Neuronal stem cell (in vitro differentiated cells): ENCODE data around the gene PGAM4. TPM values are rescaled to one million over a fixed set of nuclear protein-coding genes. Genes with fewer than 3 reads are reported as not detected.

Source experiments
- DNase-seq: peaks from one replicate; pipeline ENCODE4 v3.0.0-alpha.2; 2013; ENCODE audit warnings: low spot score
- H2AFZ ChIP-seq: one replicate; pipeline ENCODE4 v1.6.1; 2013; ENCODE audit warnings: mild to moderate bottlenecking, low read length, inconsistent platforms
- H2AK5ac ChIP-seq: 2 replicates; pipeline ENCODE4 v1.6.1; 2013; ENCODE audit warnings: low read depth, mild to moderate bottlenecking, inconsistent platforms, low read length, moderate library complexity, mixed read lengths
- H2BK120ac ChIP-seq: 2 replicates; pipeline ENCODE4 v1.6.1; 2013; ENCODE audit warnings: low read depth, mild to moderate bottlenecking, inconsistent platforms, low read length, moderate library complexity, mixed read lengths
- H2BK12ac ChIP-seq: one replicate; pipeline ENCODE4 v1.6.1; 2013; ENCODE audit warnings: low read length, inconsistent platforms
- H2BK15ac ChIP-seq: 2 replicates; pipeline ENCODE4 v1.6.1; 2013; ENCODE audit warnings: mild to moderate bottlenecking, low read length, inconsistent platforms, mixed read lengths
- H2BK5ac ChIP-seq: one replicate; pipeline ENCODE4 v1.6.1; 2013; ENCODE audit warnings: inconsistent platforms, mild to moderate bottlenecking, low read length, moderate library complexity
- H3K14ac ChIP-seq: one replicate; pipeline ENCODE4 v1.6.1; 2013; ENCODE audit warnings: low read length, inconsistent platforms
- H3K18ac ChIP-seq: 2 replicates; pipeline ENCODE4 v1.6.1; 2013; ENCODE audit warnings: low read length, inconsistent platforms
- H3K23ac ChIP-seq: 2 replicates; pipeline ENCODE4 v1.6.1; 2013; ENCODE audit warnings: low read depth, mild to moderate bottlenecking, mixed read lengths, low read length, inconsistent platforms; ENCODE audit not compliant: poor library complexity
- H3K27ac ChIP-seq: replicated peaks from 3 replicates; pipeline ENCODE4 v1.5.1; 2013; ENCODE audit warnings: low read length, inconsistent platforms
- H3K27me3 ChIP-seq, 3 experiments: 2 replicates each; pipeline ENCODE4 v1.6.1; 2013; ENCODE audit warnings: low read length in 3 of 3, mild to moderate bottlenecking in 2 of 3, inconsistent platforms in 1 of 3, low read depth in 1 of 3, mixed read lengths in 1 of 3, moderate library complexity in 1 of 3; ENCODE audit not compliant: control insufficient read depth in 3 of 3, insufficient read depth in 3 of 3
- H3K36me3 ChIP-seq, 2 donors: replicated peaks in 1 of 2; 2 replicates each; pipeline ENCODE4 v1.6.1; 2013; ENCODE audit warnings: low read length in 2 of 2; ENCODE audit not compliant: control insufficient read depth in 2 of 2, insufficient read depth in 2 of 2
- H3K4ac ChIP-seq: 2 replicates; pipeline ENCODE4 v1.6.1; 2013; ENCODE audit warnings: inconsistent platforms, mild to moderate bottlenecking, low read length, moderate library complexity
- H3K4me1 ChIP-seq, 2 donors: 1 replicate in 1 of 2; 2 replicates in 1 of 2; pipeline ENCODE4 v1.6.1; 2013; ENCODE audit warnings: low read length in 2 of 2, low read depth in 1 of 2; ENCODE audit not compliant: control insufficient read depth in 2 of 2, insufficient read depth in 1 of 2
- H3K4me2 ChIP-seq: one replicate; pipeline ENCODE4 v1.6.1; 2013; ENCODE audit warnings: mild to moderate bottlenecking, low read length, inconsistent platforms; ENCODE audit not compliant: insufficient read depth, poor library complexity, severe bottlenecking
- H3K4me3 ChIP-seq, 2 donors: 2 replicates each; pipeline ENCODE4 v1.5.1; 2013; ENCODE audit warnings: low read length in 2 of 2, mild to moderate bottlenecking in 2 of 2, inconsistent platforms in 1 of 2, moderate library complexity in 1 of 2
- H3K79me1 ChIP-seq: one replicate; pipeline ENCODE4 v1.6.1; 2013; ENCODE audit warnings: low read depth, mild to moderate bottlenecking, inconsistent platforms, low read length, moderate library complexity
- H3K9ac ChIP-seq: one replicate; pipeline ENCODE4 v1.6.1; 2013; ENCODE audit warnings: mild to moderate bottlenecking, low read depth, low read length, inconsistent platforms; ENCODE audit not compliant: poor library complexity
- H3K9me3 ChIP-seq, 2 donors: replicated peaks in 1 of 2; 2 replicates each; pipeline versions ENCODE3 to v1.6.1; 2013; ENCODE audit warnings: low read length in 2 of 2, mild to moderate bottlenecking in 2 of 2, inconsistent platforms in 1 of 2, low read depth in 1 of 2, mixed read lengths in 1 of 2, moderate library complexity in 1 of 2; ENCODE audit not compliant: control insufficient read depth in 2 of 2, insufficient read depth in 1 of 2
- H4K8ac ChIP-seq: one replicate; pipeline ENCODE4 v1.6.1; 2013; ENCODE audit warnings: low read depth, mild to moderate bottlenecking, inconsistent platforms, low read length, moderate library complexity
- H4K91ac ChIP-seq: one replicate; pipeline ENCODE4 v1.6.1; 2013; ENCODE audit warnings: low read length, low read depth, mild to moderate bottlenecking, inconsistent platforms; ENCODE audit not compliant: poor library complexity
- WGBS, 2 donors: extraction: QIAGEN DNeasy Blood & Tissue Kit; methylation state at CpG; one replicate each; pipeline ENCODE4 v1.1.7; 2013; ENCODE audit warnings: missing lambda C conversion rate in 2 of 2, mixed read lengths in 1 of 2; ENCODE audit not compliant: insufficient read length in 2 of 2, insufficient replicate concordance in 1 of 2; ENCODE audit errors: extremely low coverage in 2 of 2; 5-methylcytosine and 5-hydroxymethylcytosine counted together
- polyA plus RNA-seq, 2 experiments: library from polyadenylated mRNA; stranded (reverse); fragments of 200-250 nt; gene quantifications; one replicate each; pipeline ENCODE4 v1.2.3, GENCODE V29; 2013

The PGAM4 gene
- not detected for polyA plus RNA-seq (2013, experiment 1 of 2)
- not detected for polyA plus RNA-seq (2013, experiment 2 of 2)

DNA sequence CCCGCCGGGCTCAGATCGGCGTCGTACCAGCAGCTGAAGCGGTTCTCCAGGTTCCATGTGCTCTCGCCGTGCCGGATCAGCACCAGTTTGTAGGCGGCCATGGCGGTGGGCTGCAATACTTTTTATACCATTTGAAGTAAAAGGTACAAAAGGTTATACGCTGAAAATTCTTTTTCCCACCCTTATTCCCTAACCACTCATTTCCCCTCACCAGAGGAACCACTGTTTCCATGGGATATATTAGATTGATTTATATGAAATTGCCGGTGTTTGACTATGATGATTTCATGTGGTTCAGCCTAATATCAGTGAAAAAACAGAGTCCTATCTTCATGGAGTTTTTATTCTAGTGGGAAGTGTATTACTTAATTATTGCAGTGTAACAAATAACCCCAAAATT, at the start of gene PGAM4:
PGAM4 (minus strand) TSS at position 101 of the 400 bp plus-strand sequence; CDS start at position 101, 0 bp downstream.
- no peak within 1 kb of the TSS for H2BK120ac ChIP-seq
- H3K4me1 ChIP-seq: no peaks in the 10 kb centered on the region
- H3K4me2 ChIP-seq: no peak within 1 kb of the TSS
- no peak within 1 kb of the TSS for H3K14ac ChIP-seq
- H3K4me3 ChIP-seq: no peak within 1 kb of the TSS
- H3K27ac ChIP-seq: no peak within 1 kb of the TSS
- H2AK5ac ChIP-seq: no peak within 1 kb of the TSS
- H4K8ac ChIP-seq: no peak within 1 kb of the TSS
- no peak within 1 kb of the TSS for H3K4ac ChIP-seq
- no peak within 1 kb of the TSS for H4K91ac ChIP-seq
- no peak within 1 kb of the TSS for H2AFZ ChIP-seq
- H2BK12ac ChIP-seq: no peak within 1 kb of the TSS
- no peak within 1 kb of the TSS for H3K9ac ChIP-seq
- H2BK15ac ChIP-seq: no peak within 1 kb of the TSS
- H3K27me3 ChIP-seq: no peaks in the 10 kb centered on the region
- no peaks in the 10 kb centered on the region for H3K36me3 ChIP-seq
- H3K23ac ChIP-seq: no peak within 1 kb of the TSS
- no peak within 1 kb of the TSS for H3K18ac ChIP-seq
- no peaks in the 10 kb centered on the region for H3K9me3 ChIP-seq
- DNase-seq: no peak
- no CpG with 5 or more reads among the region's 13 CpGs for WGBS, 2 donors
- no peak within 1 kb of the TSS for H2BK5ac ChIP-seq
- H3K79me1 ChIP-seq: no peaks in the 10 kb centered on the region

GRCh38 chrX:78011846-78012245, 42.4 kb upstream of the PGAM4 start:
- H2BK5ac ChIP-seq: no peak overlapping the region
- H2AFZ ChIP-seq: no peak overlapping the region

GRCh38 chrX:77979870-77980269, 10.4 kb upstream of the PGAM4 start:
- Histone ChIP-seq H3K14ac (no peak overlapping the region), H4K8ac (no peak overlapping the region), H3K9me3 (no peaks in the 10 kb centered on the region), H3K4me1 (no peaks in the 10 kb centered on the region), H3K18ac (no peak overlapping the region), H2AK5ac (no peak overlapping the region), H2BK5ac (no peak overlapping the region), H2AFZ (no peak overlapping the region), H3K4me2 (no peak overlapping the region), H3K79me1 (no peaks in the 10 kb centered on the region), H2BK120ac (no peak overlapping the region), H3K27me3 (no peaks in the 10 kb centered on the region), H4K91ac (no peak overlapping the region), H3K4me3 (no peak overlapping the region), H3K23ac (no peak overlapping the region), H3K4ac (no peak overlapping the region), H2BK15ac (no peak overlapping the region), H3K36me3 (no peaks in the 10 kb centered on the region), H3K9ac (no peak overlapping the region), H3K27ac (no peak overlapping the region), H2BK12ac (no peak overlapping the region)
- no peak for DNase-seq
- no CpG with 5 or more reads among the region's 4 CpGs for WGBS, 2 donors

More at GRCh38 chrX:78011846-78012245, 42.4 kb upstream of the PGAM4 start:
- H2BK15ac ChIP-seq: no peak overlapping the region
- no peak overlapping the region for H3K23ac ChIP-seq
- H3K9me3 ChIP-seq: no peaks in the 10 kb centered on the region
- no peak overlapping the region for H2BK12ac ChIP-seq
- no peak for DNase-seq
- no peak overlapping the region for H3K4me2 ChIP-seq
- no peaks in the 10 kb centered on the region for H3K4me1 ChIP-seq
- H3K36me3 ChIP-seq: no peaks in the 10 kb centered on the region
- H3K4ac ChIP-seq: no peak overlapping the region
- H3K4me3 ChIP-seq: no peak overlapping the region
- no peaks in the 10 kb centered on the region for H3K27me3 ChIP-seq
- no CpG with 5 or more reads among the region's 1 CpG for WGBS, 2 donors
- no peak overlapping the region for H3K14ac ChIP-seq
- no peaks in the 10 kb centered on the region for H3K79me1 ChIP-seq
- no peak overlapping the region for H4K8ac ChIP-seq
- H3K27ac ChIP-seq: no peak overlapping the region
- no peak overlapping the region for H3K9ac ChIP-seq
- no peak overlapping the region for H3K18ac ChIP-seq
- H2BK120ac ChIP-seq: no peak overlapping the region
- H4K91ac ChIP-seq: no peak overlapping the region
- H2AK5ac ChIP-seq: no peak overlapping the region

DNA sequence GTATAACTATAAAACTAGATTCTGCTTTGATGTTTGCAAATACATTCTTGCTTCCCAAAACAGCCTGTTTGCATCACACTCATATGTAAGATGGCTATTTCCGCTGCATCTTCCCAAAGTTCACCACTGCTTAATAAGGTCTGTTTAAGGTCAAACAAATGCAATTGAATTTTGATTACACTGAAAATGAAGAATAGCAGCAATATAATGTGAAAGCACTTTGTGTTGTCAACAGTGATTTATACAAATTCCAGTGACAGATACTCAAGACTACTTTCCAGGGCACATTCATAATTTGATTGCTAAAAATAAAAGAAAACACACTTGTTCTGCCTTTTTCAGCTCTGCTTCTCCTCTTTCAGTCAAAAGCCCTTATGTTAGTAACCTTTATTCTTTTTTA, 8.1 kb upstream of the PGAM4 start:
- Histone ChIP-seq H2AK5ac (no peak overlapping the region), H3K27ac (no peak overlapping the region), H2BK5ac (no peak overlapping the region), H3K4me3 (no peak overlapping the region), H3K79me1 (no peaks in the 10 kb centered on the region), H3K23ac (no peak overlapping the region), H3K36me3 (no peaks in the 10 kb centered on the region), H3K4me1 (no peaks in the 10 kb centered on the region), H2AFZ (no peak overlapping the region), H3K9ac (no peak overlapping the region), H3K9me3 (no peaks in the 10 kb centered on the region), H2BK15ac (no peak overlapping the region), H3K18ac (no peak overlapping the region), H3K4me2 (no peak overlapping the region), H4K91ac (no peak overlapping the region), H4K8ac (no peak overlapping the region), H2BK120ac (no peak overlapping the region), H3K14ac (no peak overlapping the region), H3K27me3 (no peaks in the 10 kb centered on the region), H2BK12ac (no peak overlapping the region), H3K4ac (no peak overlapping the region)
- DNase-seq: no peak
- no CpG with 5 or more reads among the region's 1 CpG for WGBS, 2 donors
